NCI-H2227 (cell line): Measurements from ENCODE around the gene LMOD1.

ENCODE experiments used
- DNase-seq: peaks from one replicate; lab custom pipeline; 2025; ENCODE audit not compliant: unreplicated experiment; lab: John Stamatoyannopoulos, UW

Gene LMOD1

GRCh38 chr1:201895120-201895665, 51.2 kb downstream of the LMOD1 start:
- DNase-seq, result no peak

GRCh38 chr1:201894343-201895119, 51.8 kb downstream of the LMOD1 start:
- DNase-seq, result no peak

DNA sequence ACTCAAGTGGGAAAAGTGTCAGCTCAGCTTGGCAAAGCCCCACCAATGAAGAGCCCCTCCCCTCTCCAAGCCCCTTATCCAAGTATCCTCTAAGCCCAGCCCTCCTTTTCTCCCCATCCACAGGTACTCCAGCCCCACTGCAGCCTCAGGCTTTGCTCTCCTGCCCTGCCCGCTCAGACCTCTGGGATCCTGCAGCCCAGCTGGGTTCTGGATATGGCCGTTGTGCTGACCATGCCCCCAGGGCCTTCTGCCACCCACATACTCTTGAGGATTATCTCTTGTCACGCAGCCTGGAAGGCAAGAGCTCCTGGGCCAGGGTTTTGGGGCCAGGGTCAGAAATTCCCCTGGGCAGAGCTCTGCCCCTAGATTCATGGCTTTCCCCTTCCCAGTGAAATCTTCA, 52.9 kb downstream of the LMOD1 start:
- no peak for DNase-seq

- DNase-seq, result no peak
These were observed 54.1 kb downstream of the LMOD1 start for GRCh38 chr1:201892211-201892610.

DNA sequence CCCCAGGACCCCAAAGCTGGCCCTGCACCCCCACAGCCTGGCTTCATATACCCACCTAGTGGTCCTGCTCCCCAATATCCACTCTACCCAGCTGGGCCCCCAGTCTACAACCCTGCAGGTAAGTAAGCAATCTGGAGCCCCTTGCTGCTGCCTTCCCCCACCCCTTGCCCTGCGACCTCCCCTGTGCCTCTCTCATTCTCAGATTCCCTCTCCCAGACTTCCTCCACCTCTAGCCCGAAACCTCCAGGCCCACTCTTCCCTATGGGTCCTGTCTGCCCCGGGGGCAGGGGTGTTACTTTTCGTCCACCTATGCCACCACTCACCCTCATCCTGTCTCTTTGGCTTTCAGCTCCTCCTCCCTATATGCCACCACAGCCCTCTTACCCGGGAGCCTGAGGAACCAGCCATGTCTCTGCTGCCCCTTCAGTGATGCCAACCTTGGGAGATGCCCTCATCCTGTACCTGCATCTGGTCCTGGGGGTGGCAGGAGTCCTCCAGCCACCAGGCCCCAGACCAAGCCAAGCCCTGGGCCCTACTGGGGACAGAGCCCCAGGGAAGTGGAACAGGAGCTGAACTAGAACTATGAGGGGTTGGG, 54.8 kb downstream of the LMOD1 start:
- no peak for DNase-seq

DNA sequence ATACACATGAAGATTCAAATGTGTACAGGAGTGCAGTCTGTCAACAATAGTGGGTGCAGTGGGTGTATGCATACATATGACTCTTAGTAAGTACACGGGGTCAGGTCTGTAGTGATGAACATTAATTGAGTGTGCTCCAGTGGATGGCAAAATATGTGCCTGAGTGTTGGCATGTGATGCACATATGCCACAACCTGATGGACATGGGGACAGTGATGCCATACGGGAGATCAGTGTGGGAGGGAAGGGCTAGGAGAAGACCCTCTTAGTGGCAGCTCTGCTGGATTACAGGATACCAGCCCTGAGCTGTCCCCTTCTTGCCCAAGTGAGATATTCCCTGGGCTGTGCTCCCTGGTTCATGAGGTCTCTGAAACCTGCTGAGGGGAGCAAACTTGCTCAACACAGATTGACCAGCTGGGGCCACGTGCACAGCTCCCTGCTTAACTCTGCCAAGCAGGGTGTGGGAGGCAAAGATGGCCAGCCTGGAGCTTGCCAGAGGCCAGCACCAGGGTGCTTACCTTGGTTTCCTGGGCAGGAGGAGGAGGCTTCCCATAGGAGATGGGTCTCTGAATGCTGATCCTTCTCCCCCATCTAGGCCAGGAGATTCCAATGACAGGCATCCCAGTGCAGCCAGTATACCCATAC, 55.4 kb downstream of the LMOD1 start:
- no peak for DNase-seq

- no peak for DNase-seq
These were observed 56.1 kb downstream of the LMOD1 start for GRCh38 chr1:201890223-201890622.

DNA sequence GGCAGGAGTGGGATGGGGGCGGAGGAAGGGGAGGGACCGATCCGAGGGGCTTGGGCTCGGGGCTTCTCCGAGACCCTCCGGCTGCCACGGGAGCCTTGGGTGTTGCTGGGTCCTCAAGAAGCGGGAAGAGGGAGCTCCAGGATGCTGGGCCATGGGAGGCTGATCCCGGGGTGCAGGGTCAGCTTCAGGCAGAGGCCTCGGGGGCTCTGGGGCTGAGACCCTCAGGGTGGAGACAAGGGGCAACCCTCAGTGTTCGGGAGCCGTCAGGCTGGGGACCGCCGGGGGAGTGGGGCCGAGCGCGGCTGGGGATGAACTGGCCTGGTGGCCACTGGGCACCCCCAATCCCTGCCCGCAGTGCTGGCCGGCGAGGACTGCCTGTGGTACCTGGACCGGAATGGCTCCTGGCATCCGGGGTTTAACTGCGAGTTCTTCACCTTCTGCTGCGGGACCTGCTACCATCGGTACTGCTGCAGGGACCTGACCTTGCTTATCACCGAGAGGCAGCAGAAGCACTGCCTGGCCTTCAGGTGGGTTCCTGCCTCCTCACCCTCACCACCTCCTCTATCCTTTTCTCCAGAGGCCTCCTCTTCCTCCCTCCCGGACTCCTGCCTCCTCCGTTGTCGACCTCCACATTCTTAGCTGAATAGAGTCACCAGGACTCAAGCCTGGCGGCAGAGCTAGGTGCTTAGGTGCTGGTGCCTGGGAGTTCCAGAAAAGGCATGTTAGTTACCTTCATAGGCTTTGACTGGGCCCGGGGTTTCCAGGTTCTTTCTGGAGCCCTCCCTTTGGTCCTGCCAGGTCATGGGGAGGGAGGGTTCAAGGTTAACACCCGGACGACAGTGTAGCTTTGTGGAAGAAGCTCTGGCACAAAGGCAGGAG, 57.0 kb downstream of the LMOD1 start:
- DNase-seq, result peak; percentile 32

DNA sequence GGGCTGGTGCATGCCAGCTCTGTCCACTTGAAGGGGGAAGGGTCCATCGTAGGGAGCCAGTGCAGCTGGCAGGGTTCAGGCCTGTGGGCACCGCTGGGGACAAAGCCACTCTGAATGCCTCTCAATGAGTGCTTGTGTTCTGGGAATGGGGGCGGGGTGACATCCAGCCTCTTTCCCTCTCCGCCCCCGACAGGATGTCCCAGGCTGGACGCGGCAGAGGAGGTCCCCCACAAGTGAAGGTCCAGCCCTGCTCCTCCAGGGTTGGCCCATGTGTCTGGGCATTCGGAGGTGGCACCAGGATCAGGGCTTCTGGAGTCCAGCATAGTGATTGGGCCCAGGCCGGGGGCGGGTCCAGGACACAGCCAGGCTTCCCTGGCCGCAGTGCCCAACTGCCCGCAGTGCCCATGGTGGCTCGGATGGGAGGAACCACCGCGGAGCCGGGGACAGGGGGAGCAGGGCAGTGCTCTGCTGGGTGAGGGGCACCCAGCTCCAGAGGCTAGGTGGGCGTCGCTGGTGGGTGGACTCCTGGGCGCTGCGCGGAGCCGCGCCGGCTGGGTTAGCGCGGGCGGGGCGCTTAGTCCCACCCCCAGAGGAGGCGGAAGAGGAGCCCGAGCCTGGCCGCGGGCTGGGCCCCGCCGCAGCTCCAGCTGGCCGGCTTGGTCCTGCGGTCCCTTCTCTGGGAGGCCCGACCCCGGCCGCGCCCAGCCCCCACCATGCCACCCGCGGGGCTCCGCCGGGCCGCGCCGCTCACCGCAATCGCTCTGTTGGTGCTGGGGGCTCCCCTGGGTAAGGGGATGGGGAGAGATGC, 57.9 kb downstream of the LMOD1 start, which contains the start of gene SHISA4:
Gene SHISA4 (plus strand): TSS at position 617 of the 808 bp plus-strand sequence. CDS start 97 bp downstream, at position 714.
- peak; percentile 74 for DNase-seq

DNA sequence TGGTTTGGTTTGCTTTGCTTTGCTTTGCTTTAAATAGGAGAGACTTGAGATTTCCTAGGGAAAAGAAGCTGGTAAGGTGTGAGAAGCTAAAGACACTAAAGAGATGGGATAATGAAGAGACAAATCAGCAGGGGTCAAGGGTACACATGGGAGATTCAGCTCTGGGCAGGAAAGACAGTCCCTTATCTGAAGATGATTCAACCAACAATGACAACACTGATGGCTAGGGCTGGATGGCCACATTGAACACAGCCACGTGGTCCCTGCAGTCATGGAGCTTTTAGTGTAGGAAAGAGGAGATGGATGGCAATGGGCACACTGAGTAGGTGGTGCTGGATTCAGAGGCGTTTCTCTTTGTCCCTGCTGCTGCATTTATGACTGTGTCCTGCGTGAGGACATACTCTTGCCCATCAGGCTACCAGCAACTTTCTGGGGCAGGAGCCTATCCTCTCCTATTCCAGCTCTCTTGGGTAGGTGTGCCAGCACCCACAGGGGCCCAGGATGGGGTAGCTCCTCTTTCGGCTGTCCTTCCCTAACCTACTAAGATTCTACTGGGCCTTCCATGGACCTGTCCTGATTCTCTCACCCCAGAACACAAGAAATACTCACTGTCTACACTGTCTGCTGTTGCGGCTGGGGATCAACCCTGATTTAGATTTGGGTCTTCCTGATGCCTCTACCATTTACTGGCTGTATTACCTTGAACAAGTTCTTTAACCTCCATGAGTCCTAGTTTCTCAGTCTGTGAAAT, 59.1 kb downstream of the LMOD1 start:
- DNase-seq, result no peak

- DNase-seq, result no peak
These were observed 60.1 kb downstream of the LMOD1 start for GRCh38 chr1:201886103-201886885.

GRCh38 chr1:201885531-201886075, 60.7 kb downstream of the LMOD1 start:
- no peak for DNase-seq

- no peak for DNase-seq
These were observed 61.9 kb downstream of the LMOD1 start for GRCh38 chr1:201884425-201884824.

GRCh38 chr1:201883786-201884185, 62.6 kb downstream of the LMOD1 start:
- no peak for DNase-seq

GRCh38 chr1:201883266-201883665, 63.1 kb downstream of the LMOD1 start:
- DNase-seq, result no peak

DNA sequence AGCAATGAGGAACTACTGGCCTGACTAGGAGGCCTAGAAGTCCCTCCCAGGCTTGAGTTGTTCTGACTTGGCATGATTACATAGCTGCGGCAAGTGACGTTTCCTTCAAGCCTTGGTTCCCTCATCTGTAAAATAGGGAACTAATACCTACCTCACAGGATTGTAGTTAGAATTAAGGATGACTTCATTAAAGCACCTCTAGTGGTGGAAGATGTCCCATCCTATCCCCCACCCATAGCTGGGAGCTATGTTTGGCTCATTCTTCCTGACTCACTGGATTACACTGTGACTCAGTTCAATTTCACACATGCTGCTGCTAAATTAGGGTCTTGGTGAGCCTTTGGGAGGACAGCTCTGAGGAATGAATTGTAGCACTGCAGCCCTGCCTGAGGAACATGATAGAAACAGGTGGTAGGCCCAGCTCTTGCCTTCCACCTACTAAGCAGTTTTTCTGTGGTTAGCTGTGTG, 63.6 kb downstream of the LMOD1 start:
- DNase-seq, result no peak

DNA sequence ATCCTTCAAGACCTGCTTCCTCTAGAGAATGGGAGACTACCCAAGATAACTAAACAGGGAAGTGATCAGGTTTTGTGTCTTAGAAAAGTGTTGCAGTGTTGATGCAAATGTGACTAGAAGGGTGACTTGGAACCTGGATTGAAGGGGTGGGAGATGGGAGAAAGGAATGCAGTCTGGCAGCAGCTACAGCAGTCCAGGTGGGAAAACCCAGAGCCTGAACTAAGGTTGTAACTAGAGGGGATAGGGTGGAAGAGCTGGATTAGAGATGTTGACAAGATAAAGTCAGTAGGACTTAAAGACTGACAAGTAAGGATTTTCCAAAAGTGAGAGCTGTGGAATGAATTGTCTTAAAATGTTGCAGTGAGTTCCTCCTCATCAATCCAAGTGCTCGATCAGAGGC, 64.7 kb downstream of the LMOD1 start:
- DNase-seq, result no peak

GRCh38 chr1:201880928-201881571, 65.3 kb downstream of the LMOD1 start:
- DNase-seq, result no peak
